ENCODE measurements around the gene RAD9A. TPM values are rescaled to one million over a fixed set of nuclear protein-coding genes. Genes with fewer than 3 reads are reported as not detected.

The RAD9A gene
- total and polyA plus RNA-seq, 2 of the 4 experiments (the other 2 are of a cell fraction), result 2.0 to 10.3 TPM

DNA sequence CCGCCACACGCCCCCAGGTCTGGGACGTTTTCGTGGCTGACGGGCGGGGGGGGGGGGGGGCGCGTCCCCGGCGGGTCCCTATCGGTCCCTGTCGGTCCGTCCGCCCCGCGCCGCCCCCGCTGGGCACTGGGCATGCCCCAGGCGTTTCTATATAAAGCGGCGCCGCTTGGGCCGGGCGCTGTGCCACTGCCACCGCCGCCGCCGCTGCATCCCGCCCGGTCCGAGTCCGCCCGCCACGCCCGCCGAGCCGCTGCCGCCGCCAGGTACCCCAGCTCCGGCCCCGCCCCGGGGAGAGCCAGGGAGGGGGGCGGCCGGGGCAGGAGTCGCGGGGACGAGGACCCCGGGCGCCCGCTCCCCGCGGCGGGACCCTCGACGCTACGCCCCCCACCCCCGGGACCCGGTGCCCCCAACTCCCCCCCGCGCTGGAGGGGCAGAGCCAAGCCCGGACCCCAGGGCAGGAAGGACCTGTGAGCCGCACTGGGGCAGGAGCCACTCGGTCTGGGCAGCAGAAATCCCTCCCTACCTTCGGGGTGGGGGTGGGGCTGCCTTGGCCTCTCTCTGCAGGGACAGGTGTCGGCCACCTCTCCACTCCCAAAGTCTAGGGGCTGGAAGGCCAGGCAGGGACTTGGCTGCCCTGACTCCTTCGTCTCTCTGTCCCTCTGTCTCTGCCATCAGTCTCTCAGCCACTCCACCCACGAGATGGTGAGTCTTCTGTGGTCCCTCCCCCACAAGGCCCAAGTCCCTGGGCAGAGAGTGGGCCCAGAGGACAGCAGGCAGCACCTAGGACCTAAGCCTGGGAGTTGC, 23.9 kb downstream of the RAD9A start, which contains the start of gene CARNS1:
Gene CARNS1 (plus strand): TSS at position 178 of the 804 bp plus-strand sequence. CDS start 522 bp downstream, at position 700.
- Histone ChIP-seq H3K9me3 (ENCODE audit: control insufficient read depth, insufficient read depth, low read length) (no peaks in the 10 kb centered on the region), H3K18ac (ENCODE audit: low read depth, low read length) (no peak within 1 kb of the TSS), H2BK20ac (ENCODE audit: low read depth, low read length) (no peak within 1 kb of the TSS), H2AK5ac (ENCODE audit: low read depth, low read length) (no peak within 1 kb of the TSS), H4K5ac (ENCODE audit: low read depth, low read length) (no peak within 1 kb of the TSS), H2AK9ac (replicated peaks; ENCODE audit: low read depth, low read length, poor library complexity) (peak within 1 kb of the TSS; percentile 61), H2BK15ac (ENCODE audit: low read depth, low read length) (no peak within 1 kb of the TSS), H3K4me3 (ENCODE audit: insufficient read depth, low read depth, low read length) (no peak within 1 kb of the TSS), H2BK5ac (ENCODE audit: low read depth, low read length, poor library complexity, severe bottlenecking) (no peak within 1 kb of the TSS), H3K4me2 (ENCODE audit: low read depth, low read length) (peak within 1 kb of the TSS; percentile 20; the same call in 1 of the 2 replicates), H3K27me3 (ENCODE audit: control insufficient read depth, insufficient read depth, low read length) (peaks cover 29% of the 10 kb centered on the region), H3K23ac (ENCODE audit: low read depth, low read length) (no peak within 1 kb of the TSS), H2BK120ac (ENCODE audit: low read depth, low read length) (no peak within 1 kb of the TSS), H3K9me1 (ENCODE audit: insufficient read depth, low read length) (no peaks in the 10 kb centered on the region), H4K8ac (ENCODE audit: low read depth in 2 of 2, low read length in 2 of 2) (no peak within 1 kb of the TSS), H2AFZ (replicated peaks; ENCODE audit: low read length, poor library complexity) (peak within 1 kb of the TSS; percentile 72), H3K4ac (ENCODE audit: low read depth, low read length) (no peak within 1 kb of the TSS), H3K56ac (ENCODE audit: extremely low read depth, insufficient read depth, low read length) (no peak within 1 kb of the TSS), H3K14ac (replicated peaks; ENCODE audit: low read depth, low read length) (no peak within 1 kb of the TSS), H3K79me1 (ENCODE audit: low read depth in 1 of 2, low read length in 2 of 2) (no peaks in the 10 kb centered on the region), H3K9ac (ENCODE audit: low read depth, low read length) (no peak within 1 kb of the TSS), H3K27ac (ENCODE audit: insufficient read depth, low read length) (no peak within 1 kb of the TSS), H4K20me1 (ENCODE audit: insufficient read depth, low read length) (no peaks in the 10 kb centered on the region), H4K91ac (ENCODE audit: insufficient read depth, low read depth, low read length) (no peak within 1 kb of the TSS), H3K36me3 (ENCODE audit: control insufficient read depth, insufficient read depth, low read length) (no peaks in the 10 kb centered on the region), H3K4me1 (ENCODE audit: control insufficient read depth, insufficient read depth, low read length) (peaks cover 5% of the 10 kb centered on the region; the same call in 1 of the 2 replicates)
- peak; percentile 12; the same call in 1 of the 2 replicates for ATAC-seq (ENCODE audit: low read depth)
- intact Hi-C loops (cut with micrococcal nuclease) (no loop called here), dilution Hi-C loops (cut with HindIII; ENCODE audit: low sequenced_read_pairs, unreplicated experiment) (no loop called here), in situ Hi-C loops (cut with MboI; ENCODE audit: low sequenced_read_pairs) (no loop called here)
- BruUV-seq (replicated peaks), result no TSS peak
- TF ChIP-seq RFX5 (IDR thresholded peaks at IDR 0.05; ENCODE audit: low read depth, low read length), result no peak
- TF ChIP-seq, protein P1, sequence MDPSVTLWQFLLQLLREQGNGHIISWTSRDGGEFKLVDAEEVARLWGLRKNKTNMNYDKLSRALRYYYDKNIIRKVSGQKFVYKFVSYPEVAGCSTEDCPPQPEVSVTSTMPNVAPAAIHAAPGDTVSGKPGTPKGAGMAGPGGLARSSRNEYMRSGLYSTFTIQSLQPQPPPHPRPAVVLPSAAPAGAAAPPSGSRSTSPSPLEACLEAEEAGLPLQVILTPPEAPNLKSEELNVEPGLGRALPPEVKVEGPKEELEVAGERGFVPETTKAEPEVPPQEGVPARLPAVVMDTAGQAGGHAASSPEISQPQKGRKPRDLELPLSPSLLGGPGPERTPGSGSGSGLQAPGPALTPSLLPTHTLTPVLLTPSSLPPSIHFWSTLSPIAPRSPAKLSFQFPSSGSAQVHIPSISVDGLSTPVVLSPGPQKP (IDR thresholded peaks at IDR 0.05; ENCODE audit: borderline replicate concordance, low read depth, low read length), result no peak
- no peak for TF ChIP-seq RCOR1 (IDR thresholded peaks at IDR 0.05; ENCODE audit: insufficient replicate concordance, low read length)
- no peak for TF ChIP-seq RAD21 (IDR thresholded peaks at IDR 0.05; ENCODE audit: low read length)
- TF ChIP-seq CEBPB (IDR thresholded peaks at IDR 0.05; ENCODE audit: low read depth, low read length), result no peak
- TF ChIP-seq SMC3 (IDR thresholded peaks at IDR 0.05; ENCODE audit: low read depth, low read length), result no peak
- TF ChIP-seq MXI1 (IDR thresholded peaks at IDR 0.05; ENCODE audit: borderline replicate concordance, low read depth, low read length), result no peak
- no peak for TF ChIP-seq MAFK (IDR thresholded peaks at IDR 0.05; ENCODE audit: low read depth, low read length)
- TF ChIP-seq MAZ (IDR thresholded peaks at IDR 0.05; ENCODE audit: borderline replicate concordance, low read depth, low read length), result no peak
- POLR2A ChIA-PET (ENCODE audit: unreplicated experiment), result no interaction called here
- DNase-seq, result no peak
- 2% methylated on average over 11 of the region's 67 CpGs; no CpG with 5 or more reads in 1 of the 2 experiments for WGBS, 2 experiments (ENCODE audit: extremely low coverage in 2 of 2, insufficient read length in 1 of 2)
- CTCF ChIA-PET, result no interaction called here
